AG04449 (cell line): ENCODE measurements around the gene ENPP3.

Experiments used
- CTCF ChIA-PET: fragments of 350-600 bp; formaldehyde crosslinking; extraction: SDS; loops from one replicate; lab custom pipeline; 2021; ENCODE audit warnings: antibody characterized with exemption; lab: Yijun Ruan, JAX
- POLR2A ChIA-PET: fragments of 400-600, 350-600 bp; formaldehyde crosslinking; extraction: SDS; loops from one replicate; lab custom pipeline; 2020; ENCODE audit warnings: antibody characterized with exemption, inconsistent platforms; lab: Yijun Ruan, JAX
- DNase-seq: peaks from one replicate; pipeline ENCODE4 v3.0.0-alpha.2; 2010; ENCODE audit warnings: low read depth, low spot score
- H3K4me3 ChIP-seq: 2 replicates; pipeline ENCODE4 v1.5.1; 2011; ENCODE audit warnings: low read depth, mild to moderate bottlenecking, control low read depth, low read length
- CTCF ChIP-seq: IDR thresholded peaks from one replicate; pipeline ENCODE4 v1.5.1; 2011; ENCODE audit warnings: mild to moderate bottlenecking, moderate library complexity, low read length, control low read depth, inconsistent platforms; ENCODE audit not compliant: insufficient read depth; ENCODE audit errors: missing control alignments

Gene ENPP3

GRCh38 chr6:131627724-131628682 lies 9.1 kb upstream of the ENPP3 start, which contains the start of gene MED23:
Gene MED23, minus strand, starts transcription at chr6:131628242. Its CDS starts 193 bp downstream, at chr6:131628049.
- H3K4me3 ChIP-seq: peak within 1 kb of the TSS; percentile 85
- DNase-seq: peak; percentile 70
- TF ChIP-seq CTCF: peak; percentile 100
- ChIA-PET CTCF (interaction anchor here (0.6 to 5.1 kb wide), 56 partner anchors 9 to 852 kb away, joined by 3 to 88 read pairs (median 4); partner anchors contain the start of gene ENPP3), POLR2A (interaction anchor here (0.6 to 1.6 kb wide), 3 partner anchors 17 to 77 kb away, joined by 3 to 4 read pairs (median 3); no protein-coding TSS in a partner anchor)

GRCh38 chr6:131628726-131629125 lies 8.4 kb upstream of the ENPP3 start:
- ChIA-PET CTCF (interaction anchor here (0.6 to 5.1 kb wide), 48 partner anchors 10 to 853 kb away, joined by 3 to 88 read pairs (median 4); partner anchors contain the start of gene ENPP3), POLR2A (interaction anchor here (0.7 kb wide), 1 partner anchor 512 kb away, joined by 3 read pairs; no protein-coding TSS in a partner anchor)
- TF ChIP-seq CTCF: no peak
- no peak overlapping the region for H3K4me3 ChIP-seq
- no peak for DNase-seq

GRCh38 chr6:131629651-131630050 lies 7.5 kb upstream of the ENPP3 start:
- no peak overlapping the region for H3K4me3 ChIP-seq
- DNase-seq: no peak
- POLR2A ChIA-PET: no interaction called here
- CTCF ChIA-PET: interaction anchor here (1.0 to 5.1 kb wide), 12 partner anchors 9 to 281 kb away, joined by 3 to 88 read pairs (median 10); partner anchors contain the start of gene ENPP3
- TF ChIP-seq CTCF: no peak

GRCh38 chr6:131631625-131632289 lies 5.3 kb upstream of the ENPP3 start:
- TF ChIP-seq CTCF: no peak
- no peak overlapping the region for H3K4me3 ChIP-seq
- POLR2A ChIA-PET: no interaction called here
- CTCF ChIA-PET: interaction anchor here (5.1 kb wide), 1 partner anchor 7 kb away, joined by 88 read pairs; the partner anchor contains the start of gene ENPP3
- DNase-seq: no peak

GRCh38 chr6:131635384-131636340 lies 1.4 kb upstream of the ENPP3 start:
- no peak overlapping the region for H3K4me3 ChIP-seq
- TF ChIP-seq CTCF: no peak
- ChIA-PET CTCF (interaction anchor here (5.4 kb wide), 1 partner anchor 7 kb away, joined by 88 read pairs; the partner anchor contains the start of gene MED23), POLR2A (no interaction called here)
- no peak for DNase-seq
